ENCODE results near the gene ANGPTL5.
A peak's percentile ranks its signal among the peaks of the same experiment; 100 is the strongest.
"Not testable (repeated sequence)": the region's sequence is repeated elsewhere in the genome, so short reads cannot be mapped to it uniquely, and the experiment has no call there.

ANGPTL5 gene

DNA sequence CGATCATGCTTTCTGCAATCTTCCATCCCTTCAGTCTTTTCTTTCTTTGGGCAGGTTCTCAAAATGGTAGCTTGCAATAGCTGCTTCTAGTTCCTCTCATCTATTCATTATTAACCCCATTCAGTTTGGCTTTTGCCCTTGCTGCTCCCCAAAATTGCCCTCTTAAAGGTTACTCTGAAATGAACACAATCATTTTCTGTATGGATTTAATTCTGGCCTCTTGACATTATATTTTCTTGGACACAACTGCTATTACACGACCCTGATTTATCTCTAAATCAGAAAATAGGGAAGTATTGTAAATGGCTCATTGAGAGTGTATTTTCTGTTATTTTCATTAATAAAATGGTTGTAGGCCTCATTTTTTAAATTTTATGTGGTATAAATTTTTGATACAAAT lies at the start of gene ANGPTL5:
Gene ANGPTL5, minus strand, starts transcription at position 101 of the 400 bp plus-strand sequence. CDS start 8,613 bp downstream, outside the sequence.
- DNase-seq, result no peak

GRCh38 chr11:101964200-101964599 lies 47.9 kb upstream of the ANGPTL5 start:
- not testable (repeated sequence) for DNase-seq

- DNase-seq, result no peak
Observed at GRCh38 chr11:101960231-101960630, 43.9 kb upstream of the ANGPTL5 start.

- no peak for DNase-seq
Observed at GRCh38 chr11:101955701-101956100, 39.4 kb upstream of the ANGPTL5 start.

- DNase-seq, result no peak
Observed at GRCh38 chr11:101955278-101955677, 39.0 kb upstream of the ANGPTL5 start.

DNA sequence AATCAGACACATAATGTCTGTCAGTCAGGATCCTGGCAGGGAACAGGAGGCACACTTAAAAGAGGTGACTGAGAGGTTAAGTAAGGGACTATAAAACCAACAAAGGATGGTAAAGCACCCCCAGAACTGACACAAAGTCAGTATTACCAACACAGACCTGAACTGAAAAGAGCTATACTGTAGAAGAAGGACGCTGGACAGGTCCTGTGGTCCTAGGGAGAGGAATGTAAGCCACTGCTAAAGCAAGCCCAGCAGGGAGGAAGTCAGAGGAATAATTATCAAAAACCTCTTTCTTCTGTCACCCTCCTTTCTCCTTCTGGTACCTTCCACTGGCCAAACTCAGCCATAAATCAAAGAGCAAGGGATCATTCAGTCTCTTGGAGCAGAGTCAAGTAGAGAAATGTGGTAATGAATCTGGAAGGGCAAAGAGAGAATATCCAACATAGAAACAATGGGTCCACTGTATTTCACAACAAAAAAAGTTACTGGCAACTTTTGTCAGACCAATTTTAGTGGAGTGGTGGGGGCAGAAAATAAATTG lies 33.4 kb upstream of the ANGPTL5 start:
- DNase-seq, result no peak

- DNase-seq, result no peak
Observed at GRCh38 chr11:101945448-101945847, 29.1 kb upstream of the ANGPTL5 start.

DNA sequence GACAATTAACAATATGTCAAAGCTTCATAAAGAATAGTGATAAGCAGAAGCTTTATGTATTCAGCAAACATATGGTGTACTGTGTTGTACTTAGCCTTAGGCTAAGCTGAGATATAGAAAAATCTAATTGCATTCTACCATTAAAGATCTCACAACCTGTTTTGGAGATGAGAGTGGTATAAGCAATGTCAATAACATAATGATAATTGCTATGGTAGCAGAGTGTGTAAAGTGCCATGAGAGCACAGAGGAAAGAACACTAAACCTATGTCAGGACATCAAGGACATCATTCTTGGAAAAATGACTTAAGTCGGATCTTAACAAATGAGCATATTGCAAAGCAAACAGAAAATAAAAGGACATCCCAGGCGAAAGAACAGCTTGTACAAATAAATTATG lies 28.6 kb upstream of the ANGPTL5 start:
- DNase-seq, result no peak

DNA sequence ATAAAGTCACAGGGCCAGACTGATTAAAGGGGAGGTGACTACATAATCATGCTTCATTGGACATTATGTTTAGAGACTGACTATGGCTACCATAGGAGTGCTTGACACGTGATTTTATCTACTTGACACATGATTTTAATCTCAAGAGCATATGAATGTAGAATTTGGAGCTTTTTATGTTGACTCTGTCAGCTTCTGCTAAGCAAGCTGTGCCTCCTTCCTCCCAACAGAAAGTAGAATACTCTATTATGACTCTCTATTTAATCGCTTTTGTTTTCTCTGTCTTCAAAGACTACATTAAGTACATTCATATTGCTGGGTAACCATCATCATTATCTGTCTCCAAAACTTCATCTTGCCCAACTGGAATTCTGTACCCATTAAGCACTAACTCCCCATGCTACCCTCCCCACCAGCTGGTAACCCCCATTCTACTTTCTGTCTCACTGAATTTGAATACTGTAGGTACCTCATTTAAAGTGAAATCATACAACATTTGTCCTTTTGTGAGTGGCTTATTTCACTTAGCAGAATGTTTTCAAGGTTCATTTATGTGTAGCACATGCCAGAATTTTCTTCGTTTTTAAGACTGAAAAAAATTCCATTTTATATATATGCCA lies 24.7 kb upstream of the ANGPTL5 start:
- no peak for DNase-seq

GRCh38 chr11:101931692-101932091 lies 15.4 kb upstream of the ANGPTL5 start:
- no peak for DNase-seq

- DNase-seq, result no peak
Observed at GRCh38 chr11:101929294-101929915, 13.1 kb upstream of the ANGPTL5 start.

GRCh38 chr11:101923554-101923953 lies 7.2 kb upstream of the ANGPTL5 start:
- DNase-seq, result peak; percentile 79

DNA sequence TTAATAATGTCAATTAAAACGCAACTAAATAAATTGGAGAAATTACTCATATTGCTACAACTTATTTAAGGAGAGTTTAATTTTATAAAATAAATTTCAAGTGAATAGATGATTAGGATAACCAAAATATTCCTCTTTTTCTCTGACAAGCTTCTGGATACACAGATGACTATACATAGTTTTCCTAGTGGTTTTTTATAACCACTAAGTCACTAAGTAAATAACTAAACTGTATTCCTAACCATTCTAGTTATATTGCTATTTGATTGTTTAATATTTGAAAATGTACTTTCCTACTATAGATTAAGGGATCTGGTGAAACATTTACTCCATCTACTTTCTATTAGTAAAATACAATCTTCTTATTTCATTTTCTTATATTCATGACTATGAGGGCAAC lies 4.7 kb upstream of the ANGPTL5 start:
- DNase-seq, result no peak

DNA sequence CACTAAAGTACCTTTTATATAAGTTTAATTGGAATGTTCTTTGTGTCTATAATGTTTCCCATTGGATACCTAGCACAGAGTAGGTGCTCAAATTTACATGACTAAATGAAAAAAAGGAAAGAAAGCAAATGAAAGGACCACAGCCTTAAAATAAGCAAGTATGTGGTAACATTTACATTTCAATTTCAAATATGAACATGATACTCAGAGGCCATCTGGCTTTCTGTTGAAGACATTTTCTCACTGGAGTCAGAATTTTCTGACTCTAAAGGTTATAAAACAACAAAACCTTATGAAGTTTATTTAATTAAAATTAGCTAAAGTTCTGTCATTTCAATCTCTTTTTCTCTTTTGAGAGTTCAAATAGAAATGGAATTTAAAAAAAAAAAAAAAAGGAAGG lies 904 bp upstream of the ANGPTL5 start:
- DNase-seq, result peak; percentile 31

GRCh38 chr11:101915791-101916291 lies 481 bp downstream of the ANGPTL5 start:
- peak; percentile 71 for DNase-seq

GRCh38 chr11:101914738-101915426 lies 1.4 kb downstream of the ANGPTL5 start, which contains the start of gene CEP126:
CEP126 (plus strand) TSS chr11:101915010; CDS start chr11:101915285, 275 bp downstream.
- DNase-seq, result peak; percentile 97

GRCh38 chr11:101914341-101914737 lies 2.0 kb downstream of the ANGPTL5 start:
- no peak for DNase-seq

GRCh38 chr11:101913656-101914055 lies 2.7 kb downstream of the ANGPTL5 start:
- no peak for DNase-seq

DNA sequence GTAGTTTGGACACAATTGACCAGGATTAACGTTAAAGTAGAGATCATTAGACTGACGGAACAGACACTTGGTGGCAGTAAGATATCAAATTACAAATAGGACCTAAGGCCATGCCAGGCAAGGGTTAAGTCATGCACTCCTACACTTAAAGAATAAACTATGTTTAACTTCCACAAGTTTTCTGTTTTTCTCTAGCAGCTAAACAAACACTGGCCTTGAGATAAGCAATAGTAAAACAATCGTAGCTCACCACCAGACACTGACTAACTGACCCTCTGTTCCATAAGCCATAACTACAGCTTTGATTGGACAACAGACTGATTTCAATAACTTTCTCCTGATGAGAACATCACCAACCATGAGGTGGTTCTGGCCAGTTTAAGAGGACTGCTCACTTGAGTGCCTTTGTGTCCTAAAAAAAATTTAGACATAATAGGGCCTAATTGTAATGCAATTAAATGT lies 3.5 kb downstream of the ANGPTL5 start:
- DNase-seq, result no peak

DNA sequence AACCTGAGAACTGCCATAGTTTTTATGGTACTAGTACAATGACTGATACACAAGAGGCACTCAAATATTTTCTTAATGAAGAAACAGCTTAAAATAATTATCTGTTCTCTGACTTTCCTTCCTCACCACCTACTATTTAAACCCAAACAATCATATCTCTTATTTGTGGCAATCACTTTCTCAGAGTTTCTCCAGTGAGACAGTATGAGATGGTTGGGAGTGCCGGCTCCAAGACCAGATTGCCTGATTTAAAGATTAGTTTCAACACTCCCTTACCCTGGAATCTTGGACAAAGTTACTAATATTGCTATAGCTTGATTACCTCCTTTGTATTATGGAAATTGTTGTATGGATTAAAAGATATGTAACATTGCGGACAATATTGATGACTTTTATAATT lies 7.2 kb downstream of the ANGPTL5 start:
- no peak for DNase-seq

- DNase-seq, result no peak
Observed at GRCh38 chr11:101907815-101908214, 8.5 kb downstream of the ANGPTL5 start.

DNA sequence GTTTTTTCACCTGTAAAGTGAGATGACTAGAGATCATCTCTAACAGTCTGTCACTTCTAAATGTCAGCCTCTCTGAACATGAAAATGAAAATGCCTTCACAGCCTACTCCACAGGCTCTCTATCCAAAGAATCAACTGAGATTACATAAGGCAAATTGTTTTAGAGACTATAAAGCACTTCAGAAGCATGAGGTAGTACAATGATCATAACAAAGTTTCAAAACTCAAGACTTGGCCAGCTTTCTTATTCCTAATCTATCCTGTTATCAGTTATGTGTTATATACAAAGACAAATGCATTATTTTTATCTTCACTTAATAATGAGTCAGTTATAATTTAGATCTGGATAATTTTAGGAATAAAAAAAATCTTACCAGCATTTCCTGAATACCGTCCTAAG lies 21.8 kb downstream of the ANGPTL5 start:
- no peak for DNase-seq

- DNase-seq, result no peak
Observed at GRCh38 chr11:101889767-101890166, 26.6 kb downstream of the ANGPTL5 start.

- no peak for DNase-seq
Observed at GRCh38 chr11:101885631-101886030, 30.7 kb downstream of the ANGPTL5 start.

Data from NCI-H526 treated with DMSO at 0.1 percent for 48 hours (cell line).